HG03521 (cell line): ENCODE results near the gene ATF6B.

ENCODE experiments used
- ATAC-seq: cut with Tn5 transposase; IDR thresholded peaks from one replicate; pipeline ENCODE4 v1.9.1; 2021; ENCODE audit warnings: mild to moderate bottlenecking, moderate library complexity; ENCODE audit not compliant: unreplicated experiment

The ATF6B gene

DNA sequence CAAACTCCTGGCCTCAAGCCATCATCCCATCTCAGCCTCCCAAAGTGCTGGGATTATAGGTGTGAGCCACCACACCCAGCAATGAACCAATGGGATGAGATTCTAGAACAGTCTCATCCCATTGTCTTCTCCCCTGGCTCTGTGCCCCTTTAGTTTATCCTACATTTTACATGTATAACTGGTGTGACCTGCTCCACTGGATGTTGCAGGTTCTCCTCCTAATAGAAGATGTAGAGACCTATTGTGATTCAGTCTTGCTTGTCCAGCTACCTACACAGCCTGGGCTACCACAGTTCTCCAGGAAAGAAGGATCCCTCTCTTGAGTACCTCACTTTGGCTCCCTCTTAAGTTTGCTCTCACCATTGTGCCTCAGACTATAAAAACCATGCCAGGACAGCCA is 4.1 kb upstream of the ATF6B start:
- ATAC-seq: no peak

- ATAC-seq: no peak
Measured at GRCh38 chr6:32131439-32131948, 3.4 kb upstream of the ATF6B start.

- ATAC-seq: peak; percentile 3
Measured at GRCh38 chr6:32129297-32130088, 1.4 kb upstream of the ATF6B start.

GRCh38 chr6:32128751-32129296 is 778 bp upstream of the ATF6B start:
- no peak for ATAC-seq

GRCh38 chr6:32127409-32127716 is 683 bp downstream of the ATF6B start:
- no peak for ATAC-seq

DNA sequence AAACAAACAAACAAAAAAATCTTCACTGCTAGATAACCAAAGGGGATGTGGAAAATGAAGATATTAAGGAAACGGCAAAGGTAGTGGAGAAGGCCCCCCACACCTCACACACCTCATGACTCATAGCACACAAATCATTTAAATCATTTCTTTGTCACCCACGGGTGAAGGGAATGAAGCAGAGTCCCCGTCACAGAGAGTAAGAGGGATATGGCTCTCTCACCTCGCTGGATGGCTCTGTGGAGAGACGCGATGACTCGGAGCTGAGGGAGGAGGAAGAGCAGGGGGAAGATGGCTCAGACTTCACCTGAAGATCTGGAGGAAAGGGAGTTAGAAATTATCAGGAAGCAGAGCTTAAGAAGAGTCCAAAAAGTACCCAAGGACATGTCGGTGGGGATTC is 1.2 kb downstream of the ATF6B start:
- ATAC-seq: no peak

DNA sequence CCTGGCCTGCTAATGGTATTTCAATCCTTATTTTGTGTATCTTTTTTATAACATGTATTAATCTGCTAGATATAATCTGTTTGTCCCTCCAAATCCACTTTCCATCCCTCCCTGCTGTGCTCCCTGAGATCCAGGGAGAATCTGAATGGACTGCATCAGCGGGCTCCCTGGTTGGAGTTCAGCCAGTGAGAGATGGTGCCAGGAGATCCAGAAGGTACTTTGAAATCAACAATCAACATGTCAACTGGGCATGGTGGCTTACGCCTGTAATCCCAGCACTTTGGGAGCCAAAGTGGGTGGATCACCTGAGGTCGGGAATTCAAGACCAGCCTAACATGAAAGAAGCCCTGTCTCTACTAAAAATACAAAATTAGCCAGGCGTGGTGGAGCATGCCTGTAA is 4.4 kb downstream of the ATF6B start:
- ATAC-seq: no peak

DNA sequence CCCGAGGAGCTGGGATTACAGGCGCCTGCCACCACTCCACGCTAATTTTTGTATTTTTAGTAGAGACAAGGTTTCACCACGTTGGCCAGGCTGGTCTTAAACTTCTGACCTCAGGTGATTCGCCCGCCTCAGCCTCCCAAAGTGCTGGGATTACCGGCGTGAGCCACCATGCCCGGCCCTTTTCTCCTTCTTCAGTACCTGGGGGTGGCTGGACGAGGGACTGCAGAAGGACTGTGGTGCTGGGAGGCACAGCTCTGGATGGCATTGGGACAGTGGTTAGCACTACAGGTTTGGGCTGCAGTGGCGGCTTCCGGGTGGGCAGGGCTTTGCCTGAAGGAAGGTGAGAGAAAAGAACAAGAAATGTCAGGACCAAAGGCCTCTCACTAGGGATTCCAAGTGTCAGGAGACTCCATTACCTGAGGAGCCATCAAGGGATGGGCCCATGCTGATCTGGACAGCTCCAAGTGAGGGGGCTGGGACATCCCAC is 7.4 kb downstream of the ATF6B start:
- no peak for ATAC-seq

- no peak for ATAC-seq
Measured at GRCh38 chr6:32118782-32119628, 9.0 kb downstream of the ATF6B start.

- ATAC-seq: no peak
Measured at GRCh38 chr6:32117461-32117860, 10.6 kb downstream of the ATF6B start.

DNA sequence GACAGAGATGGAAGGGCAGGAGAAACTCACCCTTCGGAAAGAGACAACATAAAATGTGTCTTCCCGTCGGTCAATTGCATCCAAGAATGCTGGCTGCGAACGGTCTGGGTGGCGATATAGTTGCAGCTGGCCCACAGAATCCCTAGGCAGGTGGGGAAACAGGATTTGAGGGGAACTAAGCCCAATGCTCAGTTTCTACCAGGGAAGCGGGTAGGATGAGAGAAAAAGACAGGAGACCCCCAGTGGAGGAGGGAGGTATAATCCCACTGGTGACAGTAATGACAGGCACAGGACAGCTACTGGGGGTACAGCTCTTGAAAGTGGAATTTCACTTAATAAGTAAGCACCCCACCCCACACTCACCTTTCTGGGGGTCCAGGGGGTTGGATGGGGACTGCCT is 11.4 kb downstream of the ATF6B start:
- no peak for ATAC-seq

- ATAC-seq: no peak
Measured at GRCh38 chr6:32115623-32116022, 12.4 kb downstream of the ATF6B start.

- ATAC-seq: no peak
Measured at GRCh38 chr6:32114796-32115195, 13.2 kb downstream of the ATF6B start.

DNA sequence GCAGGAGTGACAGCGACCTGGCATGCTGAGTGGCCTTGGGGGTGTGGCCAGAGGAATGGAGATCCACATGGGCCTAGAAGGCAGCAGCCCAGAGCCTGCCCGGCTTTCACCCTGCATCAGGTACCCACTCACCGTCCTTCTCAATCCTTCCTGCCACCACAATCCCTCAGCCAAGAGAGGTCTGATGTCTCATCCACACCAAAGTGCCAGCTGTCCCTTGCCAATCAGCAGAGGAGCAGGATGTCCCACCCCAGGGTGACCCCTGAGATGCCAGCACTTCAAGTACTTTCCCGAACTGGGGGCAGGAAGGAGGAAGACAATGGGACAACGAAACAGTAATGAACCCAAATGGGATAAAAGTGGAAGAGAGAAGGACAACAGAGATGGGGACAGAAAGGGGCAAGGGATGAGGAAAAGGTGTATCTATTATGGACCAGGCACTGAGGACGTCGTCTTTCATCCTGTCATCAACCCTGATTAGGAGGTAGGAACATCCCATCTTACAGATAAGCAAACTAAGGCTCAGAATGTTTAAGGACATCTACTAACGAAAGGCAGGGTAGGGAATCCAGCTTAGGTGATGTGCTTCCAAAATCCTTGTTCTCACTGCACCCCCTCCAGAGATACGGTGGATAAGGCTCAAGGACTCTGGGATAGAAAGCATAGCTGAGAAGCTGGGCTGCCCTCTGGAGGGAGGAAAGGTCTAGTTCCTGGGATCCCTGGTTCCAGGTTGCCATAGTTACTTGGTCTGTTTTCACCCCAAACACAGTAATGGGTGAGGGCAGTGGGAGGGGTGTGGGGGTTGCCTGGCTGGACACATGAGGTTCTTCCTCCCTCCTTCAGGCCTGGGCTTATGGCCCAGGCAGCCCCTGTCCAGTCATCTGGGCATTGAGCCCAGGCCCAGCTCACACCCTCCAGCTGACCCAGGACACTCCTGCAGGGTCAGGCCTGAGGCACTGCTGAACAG is 14.4 kb downstream of the ATF6B start:
- ATAC-seq: no peak

DNA sequence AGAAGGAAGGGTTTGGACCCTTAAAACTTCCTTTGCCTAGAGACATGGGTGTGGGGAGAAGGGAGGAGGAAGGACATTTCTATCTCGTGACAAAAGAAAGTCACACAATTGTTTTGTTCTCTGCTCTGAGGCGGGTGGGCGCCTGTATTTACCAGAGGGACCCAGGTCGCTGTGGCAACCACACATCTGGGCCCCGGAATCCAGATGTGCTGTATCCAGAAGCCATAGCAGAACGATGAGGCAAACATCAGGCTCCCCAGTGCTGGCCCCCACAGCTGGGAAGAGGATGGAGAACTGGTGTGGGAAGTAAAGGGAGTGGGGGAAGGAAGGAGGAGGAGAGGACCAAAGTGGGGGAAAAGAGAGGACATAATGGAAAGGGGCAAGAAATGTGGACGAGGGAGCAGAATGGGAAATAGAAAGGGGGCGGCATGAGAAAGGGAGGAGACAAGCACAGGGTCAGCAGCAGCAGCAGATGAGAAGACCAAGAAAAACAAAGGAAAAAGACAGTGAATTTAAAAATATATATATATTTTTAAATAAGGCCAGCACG is 15.5 kb downstream of the ATF6B start:
- no peak for ATAC-seq

DNA sequence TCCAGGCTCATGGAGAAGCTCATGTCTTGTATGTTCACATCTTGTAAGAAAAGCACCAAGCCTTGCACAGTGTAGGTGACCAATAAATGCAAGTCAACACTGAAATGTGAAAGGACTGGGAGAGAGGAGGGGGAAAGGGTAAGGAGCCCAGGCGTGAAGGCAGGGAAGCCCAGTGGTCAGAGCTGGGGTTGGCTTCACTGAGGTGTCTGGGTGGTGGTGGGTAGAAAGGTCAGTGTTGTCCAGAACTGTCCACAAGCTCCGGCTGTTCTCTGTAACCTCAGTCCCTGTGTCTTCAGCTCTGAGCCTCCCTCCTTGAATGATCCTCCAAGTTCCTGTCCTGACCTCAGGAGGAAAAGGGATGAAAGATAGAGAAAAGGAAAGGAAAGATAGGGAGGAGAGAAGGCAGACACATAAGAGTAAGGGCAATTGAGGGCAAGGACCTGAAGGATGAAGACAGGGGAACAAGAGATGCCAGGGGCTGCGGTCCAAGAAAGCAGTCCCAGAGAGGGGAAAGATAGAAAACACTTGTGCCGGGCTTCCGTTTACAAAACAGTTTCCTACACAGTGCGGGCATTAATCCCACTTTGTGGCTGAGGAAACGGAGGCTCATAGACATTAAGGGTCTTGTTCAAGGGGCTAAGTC is 16.5 kb downstream of the ATF6B start:
- no peak for ATAC-seq

GRCh38 chr6:32110632-32111031 is 17.4 kb downstream of the ATF6B start:
- no peak for ATAC-seq

- ATAC-seq: no peak
Measured at GRCh38 chr6:32109765-32110160, 18.3 kb downstream of the ATF6B start.

GRCh38 chr6:32109114-32109764 is 18.8 kb downstream of the ATF6B start, which contains the start of gene TNXB:
Gene TNXB, minus strand, starts transcription at chr6:32109338. Its CDS starts 11,140 bp downstream, at chr6:32098198.
- no peak for ATAC-seq
